Stromal cell of bone marrow (primary cell): Measurements from ENCODE around the gene MUC6.
"Not testable (repeated sequence)": the region's sequence is repeated elsewhere in the genome, so short reads cannot be mapped to it uniquely, and the experiment has no call there.

Experiments
- DNase-seq: peaks from one replicate; pipeline ENCODE4 v3.0.0-alpha.2; 2012; ENCODE audit warnings: low read depth

The MUC6 gene

GRCh38 chr11:987671-988070, 48.8 kb downstream of the MUC6 start:
- DNase-seq = no peak

GRCh38 chr11:986952-987305, 49.6 kb downstream of the MUC6 start:
- DNase-seq = no peak

GRCh38 chr11:986270-986951, 50.1 kb downstream of the MUC6 start:
- no peak for DNase-seq

GRCh38 chr11:985848-986247, 50.7 kb downstream of the MUC6 start:
- no peak for DNase-seq

GRCh38 chr11:985406-985805, 51.1 kb downstream of the MUC6 start:
- no peak for DNase-seq

GRCh38 chr11:984546-984945, 52.0 kb downstream of the MUC6 start:
- no peak for DNase-seq

GRCh38 chr11:981764-982163, 54.8 kb downstream of the MUC6 start:
- no peak for DNase-seq

GRCh38 chr11:980438-981357, 55.8 kb downstream of the MUC6 start:
- DNase-seq = peak; percentile 58

GRCh38 chr11:978781-979180, 57.7 kb downstream of the MUC6 start:
- no peak for DNase-seq

- no peak for DNase-seq
Measured at GRCh38 chr11:977830-978720, 58.4 kb downstream of the MUC6 start.

- peak; percentile 10 for DNase-seq
Measured at GRCh38 chr11:976431-977160, 59.9 kb downstream of the MUC6 start.

- no peak for DNase-seq
Measured at GRCh38 chr11:975827-976226, 60.7 kb downstream of the MUC6 start.

GRCh38 chr11:975376-975775, 61.1 kb downstream of the MUC6 start:
- not testable (repeated sequence) for DNase-seq

GRCh38 chr11:973237-973636, 63.3 kb downstream of the MUC6 start:
- DNase-seq = no peak

- no peak for DNase-seq
Measured at GRCh38 chr11:972523-973211, 63.9 kb downstream of the MUC6 start.

GRCh38 chr11:971731-972365, 64.7 kb downstream of the MUC6 start:
- DNase-seq = no peak

- DNase-seq = no peak
Measured at GRCh38 chr11:971092-971690, 65.3 kb downstream of the MUC6 start.

GRCh38 chr11:970319-970871, 66.1 kb downstream of the MUC6 start:
- no peak for DNase-seq

- no peak for DNase-seq
Measured at GRCh38 chr11:969651-970205, 66.8 kb downstream of the MUC6 start.

GRCh38 chr11:968822-969221, 67.7 kb downstream of the MUC6 start:
- DNase-seq = no peak
